ENCODE results near the gene KLC1.
"Not testable (repeated sequence)": the region's sequence is repeated elsewhere in the genome, so short reads cannot be mapped to it uniquely, and the experiment has no call there.

KLC1 gene

DNA sequence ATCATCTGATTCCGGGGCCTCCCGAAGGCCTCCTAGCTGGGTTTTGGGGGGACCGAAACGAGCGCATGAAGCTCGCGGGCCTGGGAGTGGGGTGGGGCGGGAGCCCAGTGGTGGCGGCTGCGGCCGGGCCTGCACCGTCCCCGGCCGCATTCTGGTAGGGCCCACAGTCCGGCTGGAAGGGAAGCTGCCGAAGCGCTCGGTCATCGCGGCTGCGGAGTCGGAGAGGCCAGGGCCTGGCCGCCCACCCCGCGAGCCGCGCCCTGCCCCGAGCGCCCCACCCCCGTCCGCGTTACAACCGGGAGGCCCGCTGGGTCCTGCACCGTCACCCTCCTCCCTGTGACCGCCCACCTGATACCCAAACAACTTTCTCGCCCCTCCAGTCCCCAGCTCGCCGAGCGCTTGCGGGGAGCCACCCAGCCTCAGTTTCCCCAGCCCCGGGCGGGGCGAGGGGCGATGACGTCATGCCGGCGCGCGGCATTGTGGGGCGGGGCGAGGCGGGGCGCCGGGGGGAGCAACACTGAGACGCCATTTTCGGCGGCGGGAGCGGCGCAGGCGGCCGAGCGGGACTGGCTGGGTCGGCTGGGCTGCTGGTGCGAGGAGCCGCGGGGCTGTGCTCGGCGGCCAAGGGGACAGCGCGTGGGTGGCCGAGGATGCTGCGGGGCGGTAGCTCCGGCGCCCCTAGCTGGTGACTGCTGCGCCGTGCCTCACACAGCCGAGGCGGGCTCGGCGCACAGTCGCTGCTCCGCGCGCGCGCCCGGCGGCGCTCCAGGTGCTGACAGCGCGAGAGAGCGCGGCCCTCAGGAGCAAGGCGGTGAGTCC, at the start of gene KLC1:
TSS of gene KLC1 (plus strand) at position 528 of the 819 bp plus-strand sequence. CDS start 25,354 bp downstream, outside the sequence.
- DNase-seq: peak; percentile 90

DNA sequence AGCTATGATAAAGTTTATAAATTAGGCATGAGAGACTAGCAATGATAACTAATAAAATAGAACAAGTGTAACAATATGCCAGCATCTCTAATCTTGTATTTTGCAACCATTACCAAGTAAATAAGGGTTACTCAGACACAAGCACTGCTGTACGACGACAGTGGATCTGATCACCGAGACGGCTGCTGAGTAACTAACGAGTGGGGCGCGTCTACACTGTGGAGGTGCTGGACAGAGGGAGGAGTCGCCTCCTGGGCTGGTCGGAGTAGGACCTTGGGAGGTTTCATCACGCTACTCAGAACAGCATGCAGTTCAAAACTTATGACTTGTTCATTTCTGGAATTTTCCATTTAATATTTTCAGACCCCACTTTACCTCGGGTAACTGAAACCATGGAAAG, 47.8 kb upstream of the KLC1 start:
- no peak for DNase-seq

DNA sequence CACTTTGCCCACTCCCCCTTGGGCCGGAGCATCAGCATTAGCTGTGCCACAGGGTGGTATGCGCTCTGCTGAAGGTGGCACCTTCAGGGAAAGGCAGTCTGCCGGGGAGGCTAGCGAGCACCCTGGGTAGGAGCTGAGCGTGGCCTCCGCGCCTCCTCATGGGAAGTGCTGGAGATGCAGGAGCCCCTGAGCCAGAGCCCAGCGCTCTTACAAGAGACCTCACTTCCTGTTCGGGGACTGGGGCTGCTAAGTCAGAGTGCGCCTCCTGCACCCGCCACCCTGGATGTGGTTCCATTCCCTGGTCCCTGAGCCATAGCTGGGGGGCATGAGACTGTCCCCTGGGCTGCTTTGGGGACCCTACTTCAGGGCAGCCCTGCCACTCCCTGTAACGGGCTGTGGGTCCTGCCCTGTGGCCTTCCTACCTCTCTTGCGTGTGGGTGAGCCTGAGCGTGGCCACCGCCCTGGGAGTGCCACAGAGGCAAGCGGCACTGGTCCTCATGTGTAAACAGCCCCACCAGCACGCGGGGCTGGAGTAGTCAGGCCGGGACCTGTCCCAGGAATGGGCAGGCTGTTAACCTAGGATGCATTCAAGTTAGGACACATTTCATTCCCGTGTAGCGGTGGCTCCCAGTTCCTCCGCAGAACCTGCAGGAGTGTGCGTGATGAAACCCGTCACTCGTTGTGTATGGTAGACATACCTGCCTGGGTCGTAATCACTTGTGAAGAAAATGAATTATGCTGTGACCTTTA, 46.9 kb upstream of the KLC1 start:
- DNase-seq: no peak

DNA sequence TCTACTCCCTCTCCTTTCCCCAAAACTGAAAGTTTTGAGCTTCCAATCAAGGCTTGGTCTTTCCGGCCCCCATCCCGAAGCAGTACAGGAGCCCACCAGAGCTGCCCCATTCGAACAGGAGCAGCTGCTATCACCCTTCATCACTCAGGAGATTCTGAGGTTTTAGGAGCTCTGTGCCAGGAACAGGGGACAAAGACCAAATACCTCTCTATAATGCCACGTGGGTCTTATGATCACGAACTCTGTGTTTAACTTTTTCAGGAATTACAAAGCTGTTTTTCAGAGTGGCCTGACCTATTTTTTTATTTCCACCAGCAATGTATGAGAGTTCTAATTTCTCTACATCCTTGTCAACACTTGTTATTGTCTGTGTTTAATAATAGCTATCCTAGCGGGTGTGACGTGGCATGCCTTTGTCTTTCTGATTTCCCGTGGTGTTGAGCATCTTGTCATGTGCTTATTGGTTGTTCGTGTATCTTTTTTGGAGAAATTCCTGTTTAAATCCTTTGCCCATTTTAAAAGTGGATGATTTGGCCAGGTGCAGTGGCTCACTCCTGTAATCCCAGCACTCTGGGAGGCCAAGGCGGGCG, 44.6 kb upstream of the KLC1 start:
- DNase-seq: no peak

DNA sequence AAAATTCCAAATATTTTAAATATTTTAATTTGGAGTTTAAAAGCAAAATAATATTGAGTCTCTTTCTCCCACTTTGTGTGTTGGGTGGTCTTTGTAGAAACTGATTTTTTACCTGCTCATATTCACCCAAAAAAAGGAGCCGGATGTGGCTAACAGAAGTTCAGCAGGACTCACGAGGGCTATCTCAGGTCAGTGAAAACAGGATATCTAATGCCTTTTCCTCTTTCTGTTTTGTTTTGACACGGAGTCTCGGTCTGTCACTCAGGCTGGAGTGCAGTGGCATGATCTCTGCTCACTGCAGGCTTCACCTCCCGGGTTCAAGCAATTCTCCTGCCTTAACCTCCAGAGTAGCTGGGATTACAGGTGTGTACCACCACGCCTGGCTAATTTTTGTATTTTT, 35.4 kb upstream of the KLC1 start:
- DNase-seq: no peak

DNA sequence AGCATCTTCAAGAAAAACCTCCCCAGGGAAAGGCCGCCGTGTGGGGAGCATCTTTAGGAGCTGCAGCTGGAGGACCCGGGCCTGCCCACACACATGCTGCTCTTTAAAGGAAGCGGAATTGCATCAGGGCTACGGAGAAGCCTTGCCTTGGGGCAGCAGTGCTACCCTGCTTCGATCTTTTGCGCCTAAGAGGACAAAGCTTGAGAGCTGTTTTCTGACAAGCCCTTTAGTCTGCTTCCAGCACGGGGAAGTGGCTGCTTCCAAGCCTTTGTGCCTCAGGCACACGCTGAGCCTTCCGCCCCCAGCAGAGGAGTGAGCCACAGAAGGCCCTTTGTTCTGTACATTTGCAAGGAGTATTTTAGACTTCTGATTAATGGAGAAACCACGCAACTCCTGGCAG, 34.7 kb upstream of the KLC1 start:
- DNase-seq: no peak

DNA sequence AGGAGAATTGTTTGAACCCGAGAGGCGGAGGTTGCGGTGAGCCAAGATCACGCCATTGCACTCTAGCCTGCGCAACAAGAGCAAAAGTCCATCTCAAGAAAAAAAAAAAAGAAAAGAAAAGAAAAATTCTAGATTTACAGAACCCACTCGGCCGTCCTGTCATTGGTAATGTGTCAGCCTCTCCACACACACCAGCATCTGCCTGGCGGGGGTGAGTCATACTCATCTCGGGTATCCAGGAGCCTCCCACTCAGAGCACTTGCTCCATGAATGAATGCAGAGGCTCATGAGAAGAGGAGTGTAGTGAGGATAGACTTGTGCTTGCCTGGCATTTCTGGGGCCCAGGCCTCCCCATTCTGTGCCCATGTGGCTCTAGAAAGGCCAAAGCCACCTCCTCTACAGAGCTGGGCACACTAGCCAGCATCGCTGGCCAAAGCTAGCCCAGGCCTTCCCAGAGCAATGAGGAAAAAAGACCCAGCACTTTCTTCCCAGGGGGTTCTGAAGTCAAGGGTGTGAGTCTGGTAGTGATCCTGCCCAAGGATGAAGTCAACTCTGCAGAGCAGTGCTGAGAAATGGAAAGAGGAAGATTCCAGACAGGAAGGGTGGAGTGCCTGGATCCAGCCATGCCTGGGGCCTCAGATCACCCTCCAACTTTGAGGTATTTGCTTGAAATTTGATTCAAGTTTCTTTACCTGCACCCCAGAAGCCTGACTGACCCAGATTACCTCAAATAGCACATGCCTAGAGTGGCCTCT, 31.2 kb upstream of the KLC1 start:
- no peak for DNase-seq

DNA sequence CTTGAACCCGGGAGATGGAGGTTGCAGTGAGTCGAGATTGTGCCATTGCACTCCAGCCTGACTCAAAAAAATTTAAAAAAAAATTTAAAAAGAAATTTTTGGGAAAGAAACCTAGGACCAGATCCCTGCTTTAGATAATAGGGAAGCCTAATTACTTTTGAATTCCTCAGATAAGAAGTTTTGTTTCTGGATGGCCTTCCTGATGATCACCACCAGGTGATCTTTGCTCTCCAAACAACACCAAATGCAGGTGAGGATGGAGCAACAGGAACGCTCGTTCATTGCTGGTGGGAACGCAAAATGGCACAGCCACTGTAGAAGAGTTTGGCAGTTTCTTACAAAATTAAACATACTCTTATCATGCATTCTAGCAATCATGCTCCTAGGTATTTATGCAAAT, 28.5 kb upstream of the KLC1 start:
- no peak for DNase-seq

DNA sequence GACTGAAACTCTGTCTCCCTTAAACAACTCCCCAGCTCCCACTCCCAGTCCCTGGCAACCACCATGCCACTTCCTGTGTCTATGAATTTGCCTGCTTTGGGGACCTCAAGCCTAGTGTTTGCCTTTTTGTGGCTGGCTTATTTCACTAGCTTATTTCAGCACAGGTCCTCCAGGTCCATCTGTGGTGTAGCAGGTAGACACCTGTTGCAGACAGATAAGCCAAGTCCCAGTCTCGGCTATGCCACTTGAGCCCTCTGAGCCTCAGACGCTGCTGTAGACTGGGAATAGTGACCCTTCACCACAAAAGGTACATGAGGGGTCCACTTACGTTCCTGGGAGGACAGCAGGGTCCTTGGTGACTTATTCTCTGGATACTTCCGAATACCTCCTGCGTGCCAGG, 24.4 kb upstream of the KLC1 start:
- no peak for DNase-seq

DNA sequence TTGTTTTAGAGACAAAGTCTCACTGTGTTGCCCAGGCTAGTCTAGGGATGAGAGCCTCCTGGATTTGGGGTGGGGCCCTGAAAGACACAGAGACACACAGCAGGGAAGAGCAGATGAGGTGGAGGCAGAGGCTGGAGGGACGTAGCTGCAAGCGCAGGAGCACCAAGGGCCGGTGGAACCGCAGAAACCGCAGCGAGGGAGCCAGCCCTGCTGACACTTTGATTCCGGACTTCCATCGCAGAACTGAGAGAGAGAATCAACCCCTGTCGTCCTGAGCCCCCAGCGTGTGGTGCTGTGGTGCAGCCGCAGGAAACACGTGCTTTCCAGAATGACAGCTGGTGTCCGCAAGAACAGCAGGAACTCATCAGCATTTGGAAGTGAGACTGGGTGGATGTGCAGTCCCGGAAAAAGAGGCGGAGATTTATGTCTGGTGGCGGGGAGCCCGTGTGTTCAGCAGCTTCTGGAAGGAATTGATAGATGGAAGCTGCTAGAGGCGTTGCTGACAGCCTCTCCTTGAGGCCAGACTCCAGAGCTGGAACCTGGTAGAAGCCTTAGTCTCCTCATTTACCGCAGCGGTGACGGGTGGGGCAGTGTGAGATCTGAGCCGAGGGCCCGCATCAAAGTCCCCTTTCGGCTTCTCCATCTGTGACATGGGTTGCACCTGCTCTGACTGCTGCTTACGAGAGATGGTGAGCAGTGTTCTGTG, 21.9 kb upstream of the KLC1 start:
- peak; percentile 53 for DNase-seq

DNA sequence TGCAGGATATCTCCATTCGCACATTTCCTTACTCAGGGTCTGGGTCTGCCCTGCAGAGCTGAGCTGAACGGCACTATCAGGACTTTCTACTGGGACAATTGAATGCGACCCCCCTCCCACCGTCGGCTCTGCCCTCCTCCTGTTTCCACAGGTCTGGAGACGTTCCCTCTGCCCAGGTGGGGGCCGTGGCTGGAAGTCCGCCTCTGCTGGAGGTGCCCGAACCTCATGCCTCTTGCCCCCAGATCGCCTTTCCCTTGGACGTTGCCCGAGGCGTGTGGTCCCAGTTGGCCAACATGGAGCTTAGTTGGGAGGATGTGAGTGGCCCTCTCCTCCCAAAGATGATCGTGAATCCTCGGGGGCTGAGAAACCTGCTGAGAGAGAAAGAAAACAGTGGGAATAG, 21.2 kb upstream of the KLC1 start:
- DNase-seq: no peak

DNA sequence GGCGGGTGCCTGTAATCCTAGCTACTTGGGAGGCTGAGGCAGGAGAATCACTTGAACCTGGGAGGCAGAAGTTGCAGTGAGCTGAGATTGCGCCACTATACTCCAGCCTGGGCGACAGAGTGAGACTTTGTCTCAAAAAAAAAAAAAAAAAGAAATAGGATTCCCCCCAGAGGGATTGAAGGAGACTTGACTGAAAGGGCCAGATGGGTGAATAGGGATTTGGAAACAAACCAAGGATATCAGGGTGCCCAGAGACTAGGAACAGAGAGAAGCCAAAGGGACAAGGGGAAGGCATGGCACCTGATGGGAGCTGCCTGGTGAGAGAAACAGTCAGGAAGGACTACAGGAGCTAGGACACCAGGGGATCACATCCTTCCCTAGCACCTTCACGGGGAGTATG, 19.9 kb upstream of the KLC1 start:
- not testable (repeated sequence) for DNase-seq

DNA sequence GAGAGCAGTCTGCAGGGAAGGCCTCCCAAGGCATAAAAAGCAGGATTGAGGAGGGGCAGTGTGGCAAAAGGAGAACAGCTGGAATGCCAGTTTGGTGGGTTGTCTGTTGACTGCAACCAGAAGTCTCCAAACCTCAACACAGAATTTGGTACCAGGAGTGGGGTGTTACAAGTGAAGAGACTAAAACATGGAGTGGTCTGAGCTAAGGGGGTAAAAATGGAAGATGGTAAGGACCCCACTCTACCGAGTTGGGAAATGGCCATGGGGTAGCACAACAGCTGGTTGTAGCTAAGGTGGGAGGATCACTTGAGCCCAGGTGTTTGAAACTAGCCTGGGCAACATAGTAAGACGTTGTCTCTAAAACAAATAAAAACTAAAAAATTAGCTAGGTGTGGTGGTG, 17.8 kb upstream of the KLC1 start:
- no peak for DNase-seq

DNA sequence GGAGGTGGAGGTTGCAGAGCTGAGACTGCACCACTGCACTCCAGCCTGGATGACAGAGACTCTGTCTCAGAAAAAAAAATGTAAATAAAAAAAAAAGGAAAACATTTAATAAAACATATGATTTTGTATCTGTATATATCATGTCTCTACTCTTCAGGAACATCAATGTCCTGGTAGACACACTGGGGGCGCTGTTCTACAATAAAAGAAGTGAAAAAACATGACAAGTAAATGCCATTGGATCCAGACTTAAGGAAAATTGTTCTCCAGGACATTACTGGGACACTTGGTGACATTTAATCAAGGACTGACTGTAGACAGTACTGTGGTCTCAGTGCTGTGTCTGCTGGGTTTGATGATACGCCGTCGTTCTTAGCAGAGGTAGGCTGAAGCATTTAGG, 15.5 kb upstream of the KLC1 start:
- DNase-seq: no peak

DNA sequence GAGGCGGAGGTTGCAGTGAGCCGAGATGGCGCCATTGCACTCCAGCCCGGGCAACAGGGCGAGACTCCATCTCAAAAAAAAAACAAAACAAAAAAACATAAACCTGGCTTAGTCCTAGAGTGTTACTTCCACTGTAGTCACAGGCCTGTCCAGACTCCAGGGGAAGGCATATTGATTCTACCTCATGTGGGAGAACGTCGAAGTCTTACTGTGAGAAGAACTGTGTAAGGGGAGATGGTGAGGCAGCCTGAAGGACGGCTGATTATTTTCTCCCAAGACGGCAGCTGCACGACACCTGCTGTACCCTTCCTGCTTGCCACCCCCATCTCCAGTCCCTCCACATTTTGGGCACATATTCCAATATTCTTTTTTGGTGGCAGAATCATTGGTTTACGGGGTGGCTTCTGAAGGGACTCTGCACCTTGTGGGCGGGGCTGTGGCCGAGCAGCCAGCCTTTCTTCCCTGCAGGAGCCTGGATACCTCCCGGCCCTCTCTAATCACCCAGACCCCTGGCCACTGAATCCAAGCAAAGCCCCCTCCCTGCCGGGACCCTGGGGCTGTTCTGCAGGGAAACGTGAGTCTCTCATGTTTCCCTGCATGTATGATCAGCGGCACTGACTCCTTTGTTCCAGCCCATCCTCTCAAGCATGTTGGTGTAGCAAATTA, 12.2 kb upstream of the KLC1 start:
- DNase-seq: no peak

DNA sequence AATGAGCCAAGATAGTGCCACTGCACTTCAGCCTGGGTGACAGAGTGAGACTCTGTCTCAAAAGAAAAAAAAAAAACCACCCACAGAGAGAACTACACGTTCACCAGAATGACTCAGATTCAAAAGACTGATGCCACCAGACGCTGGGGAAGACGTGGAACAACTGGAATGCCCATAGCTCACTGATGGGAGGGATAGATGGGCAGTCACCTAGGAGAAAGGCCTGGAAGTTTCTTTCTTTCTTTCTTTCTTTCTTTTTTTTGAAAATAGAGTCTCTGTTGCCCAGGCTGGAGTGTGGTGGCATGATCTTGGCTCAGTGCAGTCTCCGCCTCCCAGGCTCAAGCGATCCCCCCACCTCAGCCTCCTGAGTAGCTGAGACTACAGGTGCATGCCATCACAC, 10.0 kb upstream of the KLC1 start:
- no peak for DNase-seq

DNA sequence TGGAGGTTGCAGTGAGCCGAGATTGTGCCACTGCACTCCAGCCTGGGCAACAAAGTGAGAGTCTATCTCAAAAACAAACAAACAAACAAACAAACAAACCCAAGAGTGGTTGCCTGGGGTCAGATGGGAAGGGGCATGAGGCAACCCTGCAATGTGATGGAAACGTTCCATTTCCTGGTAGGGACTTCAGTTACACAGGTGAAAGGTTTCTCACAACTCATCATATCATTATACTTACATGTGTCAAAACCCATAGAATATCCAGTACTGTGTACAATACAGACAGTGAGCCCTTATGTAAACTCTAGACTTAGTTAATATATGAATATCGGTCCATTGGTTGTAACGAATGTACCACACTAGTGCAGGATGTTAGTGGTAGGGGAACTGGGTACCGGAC, 7.2 kb upstream of the KLC1 start:
- no peak for DNase-seq

DNA sequence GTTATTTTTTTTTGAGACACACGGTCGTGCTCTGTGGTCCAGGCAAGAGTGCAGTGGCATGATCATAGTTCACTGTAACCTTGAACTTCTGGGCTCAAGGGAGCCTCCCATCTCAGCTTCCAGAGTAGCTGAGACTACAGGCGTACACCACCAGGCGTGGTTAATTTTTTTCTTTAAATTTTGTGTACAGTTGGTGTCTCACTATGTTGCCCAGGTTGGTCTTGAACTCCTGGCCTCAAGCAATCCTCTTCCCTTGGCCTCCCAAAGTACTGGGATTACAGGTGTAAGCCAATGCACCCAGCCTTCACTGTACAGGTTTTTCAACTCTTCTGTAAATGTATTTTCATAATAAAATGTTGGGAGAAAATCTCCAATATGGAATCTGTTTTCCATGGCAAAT, 5.7 kb upstream of the KLC1 start:
- DNase-seq: no peak

DNA sequence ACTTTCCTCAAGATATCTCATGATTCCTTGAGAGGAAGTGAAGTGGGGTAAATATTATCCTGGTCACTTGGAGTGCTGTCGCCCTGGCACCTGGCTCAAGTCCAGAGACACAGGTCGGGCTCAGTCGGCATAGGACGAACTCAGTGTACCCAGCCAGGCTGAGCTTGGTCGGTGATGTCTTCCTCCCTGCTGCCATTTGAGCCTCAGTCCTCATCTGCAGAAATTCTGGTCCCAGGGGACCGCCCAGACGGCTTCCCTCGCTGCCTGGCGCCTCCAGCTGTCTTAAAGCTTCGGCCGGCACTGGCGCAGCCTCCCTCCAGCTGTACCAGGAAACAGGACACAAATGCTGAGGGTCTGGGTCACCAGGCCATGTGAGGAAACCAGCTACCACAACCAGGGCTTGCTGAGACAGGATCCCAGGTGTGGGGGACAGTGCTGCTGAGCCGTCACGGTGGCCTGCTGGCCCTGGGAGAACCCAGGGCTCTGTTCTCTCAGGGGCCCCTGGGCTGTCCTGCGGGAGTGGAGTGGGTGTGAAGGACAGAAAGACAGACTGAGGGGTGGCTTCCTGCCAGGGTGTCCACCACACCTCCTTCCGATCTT, 5.0 kb upstream of the KLC1 start:
- DNase-seq: no peak

DNA sequence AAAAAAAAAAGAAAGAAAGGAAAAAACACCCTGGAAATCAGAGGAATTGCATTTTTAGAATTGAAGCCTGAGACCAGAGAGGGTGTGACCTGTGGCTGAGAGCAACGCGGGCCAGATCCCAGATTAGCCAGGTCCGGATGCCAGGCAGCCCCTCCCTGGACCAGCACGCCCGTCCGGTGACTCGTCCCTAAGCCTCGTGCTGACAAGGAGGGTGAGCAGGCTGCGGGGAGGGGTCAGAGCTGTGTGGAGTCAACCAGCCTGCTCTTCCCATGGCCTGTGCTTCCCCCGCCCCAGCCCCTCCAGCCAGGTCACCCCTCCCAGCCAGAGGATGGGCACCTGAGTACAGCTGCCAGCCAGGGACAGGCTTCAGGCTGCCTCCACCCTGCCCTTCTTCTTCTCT, 4.2 kb upstream of the KLC1 start:
- DNase-seq: no peak

DNA sequence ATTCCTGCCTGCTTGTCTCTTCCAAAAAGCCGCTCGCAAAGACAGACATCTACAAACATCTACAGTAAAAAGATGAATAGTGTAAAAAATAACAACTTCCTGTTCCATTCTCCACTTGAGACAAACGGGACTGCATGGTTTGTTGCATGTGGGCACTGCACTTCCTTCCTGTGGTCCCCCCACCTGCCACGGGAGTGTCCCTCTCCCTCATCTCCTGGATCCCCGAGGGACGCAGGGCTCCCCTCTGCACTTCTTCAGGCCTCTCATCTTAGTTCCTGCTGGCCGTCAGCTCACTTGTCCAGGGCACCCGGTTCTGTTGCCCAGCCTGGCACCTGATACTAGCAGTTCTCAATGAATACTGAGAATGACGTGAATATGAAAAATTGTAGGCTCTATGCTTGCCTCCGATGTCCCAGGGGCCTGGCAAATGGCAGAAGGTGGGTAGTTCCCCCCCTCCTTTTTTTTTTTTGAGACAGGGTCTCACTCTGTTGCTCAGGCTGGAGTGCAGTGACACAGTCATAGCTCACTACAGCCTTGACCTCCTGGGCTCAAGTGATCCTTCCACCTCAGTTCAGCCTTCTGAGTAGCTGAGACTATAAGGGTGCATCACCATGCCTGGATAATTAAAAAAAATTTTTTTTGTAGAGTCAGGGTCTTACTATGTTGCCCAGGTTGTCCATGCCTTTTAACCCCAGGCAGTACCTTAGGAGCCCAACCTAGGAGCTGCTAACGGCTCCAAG, 3.5 kb upstream of the KLC1 start:
- no peak for DNase-seq

All from activated T-cell treated with anti-CD3 and anti-CD28 coated beads, Interleukin-2, amount 50 U/mL, for 1 hour (primary cell).